Neural progenitor cell (in vitro differentiated cells): ENCODE results near the gene TGFBR3.

Source experiments
- CTCF ChIP-seq: fragments of 200-600 bp; sonication (generic); IDR thresholded peaks from 2 replicates; pipeline ENCODE4 v1.5.1; 2017; ENCODE audit warnings: antibody characterized with exemption, mild to moderate bottlenecking
- EZH2 ChIP-seq: fragments of 200-600 bp; sonication (generic); IDR thresholded peaks from 2 replicates; pipeline ENCODE4 v1.6.1; 2017; ENCODE audit warnings: antibody characterized with exemption, mild to moderate bottlenecking, moderate library complexity

DNA sequence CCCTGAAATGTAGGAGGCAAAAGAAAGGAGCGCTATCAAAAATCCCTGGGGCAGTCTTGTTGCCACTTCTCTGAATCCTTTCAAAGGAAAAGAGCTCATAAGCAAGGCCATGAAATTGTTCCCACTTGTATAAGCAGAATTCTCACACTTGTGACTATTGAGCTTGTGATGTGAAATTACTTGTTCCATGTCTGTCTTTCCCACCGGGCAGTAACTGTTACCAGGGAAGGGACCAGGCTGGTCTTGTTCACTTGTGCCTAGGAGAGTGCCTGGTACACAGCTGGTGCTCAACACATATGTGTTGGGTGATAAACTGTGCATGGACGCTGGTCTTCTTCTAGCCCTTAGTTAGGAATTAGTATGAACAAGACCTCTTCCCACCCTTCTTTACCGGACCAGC, 234.7 kb downstream of the TGFBR3 start:
- no peak for TF ChIP-seq CTCF
- no peak for TF ChIP-seq EZH2
